Caco-2 (cell line): ENCODE measurements around the gene SLC29A3. TPM values are rescaled to one million over a fixed set of nuclear protein-coding genes. Genes with fewer than 3 reads are reported as not detected.

ENCODE experiments used
- BruUV-seq: library from RNA; stranded (reverse); fragments of 400-500 nt; replicated peaks from 2 replicates; lab custom pipeline; 2021; lab: Mats Ljungman, UMichigan
- CTCF ChIA-PET: fragments of 300-600 bp; sonication (Branson Sonifier 250); formaldehyde crosslinking; loops from one replicate; lab custom pipeline; 2022; ENCODE audit warnings: antibody characterized with exemption; lab: Charles Lee
- POLR2A ChIA-PET: fragments of 300-600 bp; sonication (Branson Sonifier 250); formaldehyde crosslinking; loops from one replicate; lab custom pipeline; 2022; ENCODE audit warnings: antibody characterized with exemption; lab: Charles Lee
- DNase-seq, 2 experiments: peaks; one replicate each; pipeline versions ENCODE4 v3.0.0 to v3.0.0-alpha.2; 2020 to 2022
- H3K27me3 ChIP-seq: replicated peaks from 2 replicates; pipeline ENCODE4 v1.6.0; 2011; ENCODE audit warnings: low read length; ENCODE audit not compliant: control insufficient read depth, insufficient read depth
- H3K36me3 ChIP-seq: 2 replicates; pipeline ENCODE4 v1.5.1; 2011; ENCODE audit warnings: low read length; ENCODE audit not compliant: control insufficient read depth, insufficient read depth
- H3K4me1 ChIP-seq: fragments of 250-450 bp; sonication (Bioruptor Pico); 2 replicates; pipeline ENCODE4 v1.5.1; 2020; ENCODE audit warnings: mild to moderate bottlenecking
- H3K4me3 ChIP-seq: 2 replicates; pipeline ENCODE4 v1.5.1; 2011; ENCODE audit warnings: low read depth, mild to moderate bottlenecking, control low read depth, low read length
- H3K9me3 ChIP-seq: fragments of 250-450 bp; sonication (Bioruptor Pico); 2 replicates; pipeline ENCODE4 v1.5.1; 2020; ENCODE audit warnings: mild to moderate bottlenecking, moderate library complexity
- H3K27ac Mint-ChIP-seq: one replicate; pipeline ENCODE4 v1.8.0; 2022; ENCODE audit warnings: mixed read lengths; ENCODE audit not compliant: unreplicated experiment
- H3K27me3 Mint-ChIP-seq: one replicate; pipeline ENCODE4 v1.8.0; 2022; ENCODE audit warnings: mixed read lengths; ENCODE audit not compliant: insufficient read depth, unreplicated experiment
- H3K36me3 Mint-ChIP-seq: one replicate; pipeline ENCODE4 v1.8.0; 2022; ENCODE audit warnings: mild to moderate bottlenecking, mixed read lengths; ENCODE audit not compliant: insufficient read depth, unreplicated experiment
- H3K4me1 Mint-ChIP-seq: one replicate; pipeline ENCODE4 v1.8.0; 2022; ENCODE audit warnings: low read depth, mixed read lengths; ENCODE audit not compliant: unreplicated experiment
- H3K4me3 Mint-ChIP-seq: one replicate; pipeline ENCODE4 v1.8.0; 2022; ENCODE audit warnings: mild to moderate bottlenecking, moderate library complexity, mixed read lengths; ENCODE audit not compliant: unreplicated experiment
- H3K9me3 Mint-ChIP-seq: one replicate; pipeline ENCODE4 v1.8.0; 2022; ENCODE audit warnings: mixed read lengths; ENCODE audit not compliant: unreplicated experiment
- intact Hi-C: fragments of 100-400 bp; cut with micrococcal nuclease; formaldehyde crosslinking; loops from one replicate; pipeline ENCODE4 v1.10.0; 2022; ENCODE audit not compliant: unreplicated experiment
- total RNA-seq: library from RNA; stranded (reverse); gene quantifications from 2 replicates; pipeline ENCODE4 v1.2.3, GENCODE V29; 2022
- TF ChIP-seq, protein P1 (sequence below), 2 experiments: fragments of 200-600 bp in 1 of 2; IDR thresholded peaks; 1 replicate in 1 of 2; 2 replicates in 1 of 2; pipeline versions ENCODE4 v1.5.1 to v1.8.0; 2011 to 2022; ENCODE audit warnings: antibody characterized with exemption in 1 of 2, control low read depth in 1 of 2, inconsistent platforms in 1 of 2, low read depth in 1 of 2, low read length in 1 of 2, mild to moderate bottlenecking in 1 of 2, moderate library complexity in 1 of 2; ENCODE audit not compliant: insufficient read depth in 1 of 2, severe bottlenecking in 1 of 2, unreplicated experiment in 1 of 2

Gene SLC29A3
- total RNA-seq, 1 experiment from 2014 or later = 20.7 TPM

DNA sequence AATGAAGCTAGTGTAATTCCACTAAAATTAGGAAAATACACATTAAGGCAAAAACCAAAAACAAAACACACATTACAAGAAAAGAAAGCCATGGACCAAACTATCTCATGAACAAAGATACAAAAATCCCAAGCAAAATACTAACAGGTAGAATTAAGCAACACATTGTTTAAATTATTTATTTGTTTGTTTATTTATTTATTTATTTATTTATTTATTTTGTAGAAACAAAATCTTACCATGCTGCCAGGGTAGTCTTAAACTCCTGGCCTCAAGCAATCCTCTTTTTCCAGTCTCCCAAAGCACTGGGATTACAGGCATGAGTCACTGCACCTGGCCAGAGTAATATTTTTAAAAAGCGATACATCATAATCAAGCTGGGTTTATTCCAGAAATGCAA, 6.8 kb upstream of the SLC29A3 start:
- no TSS peak for BruUV-seq
- TF ChIP-seq, protein P1, sequence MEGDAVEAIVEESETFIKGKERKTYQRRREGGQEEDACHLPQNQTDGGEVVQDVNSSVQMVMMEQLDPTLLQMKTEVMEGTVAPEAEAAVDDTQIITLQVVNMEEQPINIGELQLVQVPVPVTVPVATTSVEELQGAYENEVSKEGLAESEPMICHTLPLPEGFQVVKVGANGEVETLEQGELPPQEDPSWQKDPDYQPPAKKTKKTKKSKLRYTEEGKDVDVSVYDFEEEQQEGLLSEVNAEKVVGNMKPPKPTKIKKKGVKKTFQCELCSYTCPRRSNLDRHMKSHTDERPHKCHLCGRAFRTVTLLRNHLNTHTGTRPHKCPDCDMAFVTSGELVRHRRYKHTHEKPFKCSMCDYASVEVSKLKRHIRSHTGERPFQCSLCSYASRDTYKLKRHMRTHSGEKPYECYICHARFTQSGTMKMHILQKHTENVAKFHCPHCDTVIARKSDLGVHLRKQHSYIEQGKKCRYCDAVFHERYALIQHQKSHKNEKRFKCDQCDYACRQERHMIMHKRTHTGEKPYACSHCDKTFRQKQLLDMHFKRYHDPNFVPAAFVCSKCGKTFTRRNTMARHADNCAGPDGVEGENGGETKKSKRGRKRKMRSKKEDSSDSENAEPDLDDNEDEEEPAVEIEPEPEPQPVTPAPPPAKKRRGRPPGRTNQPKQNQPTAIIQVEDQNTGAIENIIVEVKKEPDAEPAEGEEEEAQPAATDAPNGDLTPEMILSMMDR (IDR thresholded peaks at IDR 0.05; ENCODE audit: insufficient read depth in 1 of 2, low read depth in 1 of 2, low read length in 1 of 2, severe bottlenecking in 1 of 2, unreplicated experiment in 1 of 2) = no peak
- Mint-ChIP-seq H3K4me1 (no peaks in the 10 kb centered on the region), H3K4me3 (no peak overlapping the region), H3K9me3 (no peaks in the 10 kb centered on the region), H3K27ac (no peak overlapping the region), H3K36me3 (no peaks in the 10 kb centered on the region), H3K27me3 (peaks cover 12% of the 10 kb centered on the region)
- Histone ChIP-seq H3K4me3 (no peak overlapping the region), H3K36me3 (no peaks in the 10 kb centered on the region), H3K27me3 (no peaks in the 10 kb centered on the region), H3K9me3 (no peaks in the 10 kb centered on the region), H3K4me1 (no peaks in the 10 kb centered on the region)
- CTCF ChIA-PET = interaction anchor here (0.9 to 3.7 kb wide), 3 partner anchors 22 to 258 kb away, joined by 3 to 16 read pairs (median 5); no protein-coding TSS in a partner anchor
- POLR2A ChIA-PET = no interaction called here
- intact Hi-C loops = loop anchor here (5.0 to 10.0 kb wide), 3 partner anchors 153 to 585 kb away; no protein-coding TSS in a partner anchor
- no peak for DNase-seq

GRCh38 chr10:71312811-71313789, 6.0 kb upstream of the SLC29A3 start:
- intact Hi-C loops = loop anchor here (5.0 to 10.0 kb wide), 3 partner anchors 152 to 584 kb away; no protein-coding TSS in a partner anchor
- no peak for DNase-seq
- TF ChIP-seq, protein P1 (IDR thresholded peaks at IDR 0.05; ENCODE audit: insufficient read depth in 1 of 2, low read depth in 1 of 2, low read length in 1 of 2, severe bottlenecking in 1 of 2, unreplicated experiment in 1 of 2) = no peak
- Histone ChIP-seq H3K27me3 (no peaks in the 10 kb centered on the region), H3K9me3 (no peaks in the 10 kb centered on the region), H3K4me3 (no peak overlapping the region), H3K4me1 (no peaks in the 10 kb centered on the region), H3K36me3 (no peaks in the 10 kb centered on the region)
- CTCF ChIA-PET = interaction anchor here (0.6 to 3.7 kb wide), 12 partner anchors 23 to 395 kb away, joined by 3 to 16 read pairs (median 4); no protein-coding TSS in a partner anchor
- peaks cover 12% of the 10 kb centered on the region for H3K27me3 Mint-ChIP-seq
- no peaks in the 10 kb centered on the region for H3K36me3 Mint-ChIP-seq
- H3K27ac Mint-ChIP-seq = no peak overlapping the region
- H3K4me1 Mint-ChIP-seq = no peaks in the 10 kb centered on the region
- no peaks in the 10 kb centered on the region for H3K9me3 Mint-ChIP-seq
- POLR2A ChIA-PET = no interaction called here
- no TSS peak for BruUV-seq
- no peak overlapping the region for H3K4me3 Mint-ChIP-seq

- DNase-seq = peak in 1 of 2 experiments; percentile 69
- no TSS peak for BruUV-seq
Observed at GRCh38 chr10:71314028-71314693, 4.9 kb upstream of the SLC29A3 start.

More at GRCh38 chr10:71314028-71314693, 4.9 kb upstream of the SLC29A3 start:
- no peak overlapping the region for H3K4me3 Mint-ChIP-seq
- peaks cover 5% of the 10 kb centered on the region for H3K36me3 Mint-ChIP-seq
- Histone ChIP-seq H3K27me3 (no peaks in the 10 kb centered on the region), H3K4me3 (no peak overlapping the region), H3K36me3 (no peaks in the 10 kb centered on the region), H3K4me1 (0 out of 2 replicates have a peak, but pooled peaks cover 5% of the 10 kb centered on the region), H3K9me3 (no peaks in the 10 kb centered on the region)
- H3K27ac Mint-ChIP-seq = no peak overlapping the region
- peaks cover 12% of the 10 kb centered on the region for H3K27me3 Mint-ChIP-seq
- H3K9me3 Mint-ChIP-seq = no peaks in the 10 kb centered on the region
- POLR2A ChIA-PET = no interaction called here
- CTCF ChIA-PET = interaction anchor here (0.6 to 3.7 kb wide), 16 partner anchors 8 to 435 kb away, joined by 3 to 16 read pairs (median 4); no protein-coding TSS in a partner anchor
- intact Hi-C loops = loop anchor here (1.0 to 10.0 kb wide), 8 partner anchors 71 to 583 kb away; no protein-coding TSS in a partner anchor
- H3K4me1 Mint-ChIP-seq = no peaks in the 10 kb centered on the region
- TF ChIP-seq, protein P1 (IDR thresholded peaks at IDR 0.05; ENCODE audit: insufficient read depth in 1 of 2, low read depth in 1 of 2, low read length in 1 of 2, severe bottlenecking in 1 of 2, unreplicated experiment in 1 of 2) = peak; percentile 96 to 99
